HepG2 (cell line): ENCODE data around the gene ATP10A. TPM values are rescaled to one million over a fixed set of nuclear protein-coding genes. Genes with fewer than 3 reads are reported as not detected.

Source experiments
- ATAC-seq: fragments of 200-7000 bp; cut with Tn5 transposase; 3 replicates; pipeline ENCODE4 v1.9.1; 2020; ENCODE audit warnings: mild to moderate bottlenecking, moderate library complexity
- Bru-seq: library from RNA; stranded (reverse); fragments of 400-500 nt; gene quantifications from one replicate; lab custom pipeline; 2021; lab: Mats Ljungman, UMichigan
- BruChase-seq, 2 experiments: library from RNA; stranded (reverse); fragments of 400-500 nt; gene quantifications; one replicate each; lab custom pipeline; 2021; lab: Mats Ljungman, UMichigan
- BruUV-seq: library from RNA; stranded (reverse); fragments of 400-500 nt; replicated peaks from 2 replicates; lab custom pipeline; 2021; lab: Mats Ljungman, UMichigan
- CTCF ChIA-PET: fragments of 300-600 bp; formaldehyde crosslinking; extraction: SDS; loops from one replicate; lab custom pipeline; 2021; ENCODE audit warnings: low total read pairs, inconsistent platforms, low intra/inter-chr PET ratio; lab: Yijun Ruan, JAX
- POLR2A ChIA-PET: fragments of 350-600 bp; sonication (Branson Sonifier 250); formaldehyde crosslinking; loops from one replicate; lab custom pipeline; 2020; ENCODE audit warnings: antibody characterized with exemption, inconsistent platforms; lab: Yijun Ruan, JAX
- DNase-seq: peaks from one replicate; pipeline ENCODE4 v3.0.0-alpha.2; 2015; ENCODE audit warnings: low spot score
- FAIRE-seq: peaks from 3 replicates; lab custom pipeline; 2011; peaks lifted over from hg19 to GRCh38; lab: Jason Lieb, UNC
- H2AFZ ChIP-seq: one replicate; pipeline ENCODE4 v1.6.1; 2011; ENCODE audit warnings: low read length, inconsistent platforms
- H3K27ac ChIP-seq: fragments of 300-600 bp; 3 replicates; pipeline ENCODE4 v1.8.0; 2011; ENCODE audit warnings: mixed run types, mild to moderate bottlenecking, mixed read lengths, low read length, inconsistent platforms; ENCODE audit not compliant: insufficient read depth; ENCODE audit errors: extremely low read length
- H3K27me3 ChIP-seq, 2 experiments: fragments of 200-600 bp in 1 of 2; 2 replicates in 1 of 2; 3 replicates in 1 of 2; pipeline versions ENCODE4 v1.6.0 to v1.8.0; 2011; ENCODE audit warnings: low read length in 2 of 2, mild to moderate bottlenecking in 2 of 2, moderate library complexity in 2 of 2, inconsistent platforms in 1 of 2; ENCODE audit not compliant: insufficient read depth in 2 of 2, control insufficient read depth in 1 of 2
- H3K36me3 ChIP-seq, 2 experiments: fragments of 200-600 bp in 1 of 2; replicated peaks in 1 of 2; 2 replicates in 1 of 2; 3 replicates in 1 of 2; pipeline versions ENCODE4 v1.5.1 to v1.8.0; 2011; ENCODE audit warnings: low read length in 2 of 2, inconsistent platforms in 1 of 2; ENCODE audit not compliant: insufficient read depth in 2 of 2, control insufficient read depth in 1 of 2
- H3K4me1 ChIP-seq: 2 replicates; pipeline ENCODE4 v1.5.1; 2012; ENCODE audit warnings: low read length, inconsistent platforms; ENCODE audit not compliant: insufficient read depth
- H3K4me2 ChIP-seq: 2 replicates; pipeline ENCODE4 v1.6.0; 2011; ENCODE audit warnings: low read depth, low read length, inconsistent platforms
- H3K4me3 ChIP-seq, 3 experiments: fragments of 200-600 bp in 1 of 3; sonication (generic), shearing (Covaris generic) in 1 of 3; replicated peaks in 1 of 3; 2 replicates each; pipeline ENCODE4 v1.5.1; 2011 to 2016; ENCODE audit warnings: low read length in 3 of 3, inconsistent platforms in 2 of 3, low read depth in 2 of 3, mild to moderate bottlenecking in 2 of 3, control low read depth in 1 of 3, mixed read lengths in 1 of 3; ENCODE audit not compliant: insufficient read depth in 1 of 3
- H3K79me2 ChIP-seq: one replicate; pipeline ENCODE4 v1.6.1; 2011; ENCODE audit warnings: low read length, inconsistent platforms; ENCODE audit not compliant: insufficient read depth
- H3K9ac ChIP-seq: 2 replicates; pipeline ENCODE4 v1.6.0; 2011; ENCODE audit warnings: mild to moderate bottlenecking, low read depth, low read length, inconsistent platforms; ENCODE audit not compliant: insufficient read depth
- H3K9me3 ChIP-seq: 2 replicates; pipeline ENCODE4 v1.5.1; 2012; ENCODE audit warnings: mild to moderate bottlenecking, low read length
- H4K20me1 ChIP-seq: 2 replicates; pipeline ENCODE4 v1.6.0; 2011; ENCODE audit warnings: inconsistent platforms, mild to moderate bottlenecking, low read length, moderate library complexity; ENCODE audit not compliant: insufficient read depth
- NFE2L2 ChIP-seq: fragments of 150-350 bp; IDR thresholded peaks from 2 replicates; pipeline ENCODE4 v1.6.1; 2014; ENCODE audit warnings: low read length
- ZC3H4 ChIP-seq: sonication (generic); formaldehyde crosslinking; IDR thresholded peaks from 2 replicates; pipeline ENCODE4 v1.4.0; 2020; ENCODE audit warnings: missing genetic modification reagents, borderline replicate concordance
- WGBS: methylation state at CpG from one replicate; pipeline ENCODE4 v1.1.6; 2017; ENCODE audit warnings: low lambda C conversion rate; 5-methylcytosine and 5-hydroxymethylcytosine counted together
- in situ Hi-C: cut with HindIII; loops from 2 replicates; pipeline ENCODE4 v1.10.0; 2017; ENCODE audit warnings: low pct_unique_long_range_greater_than_20kb; ENCODE audit not compliant: extremely low pct_ligation_motif_present
- intact Hi-C: fragments of 100-400 bp; cut with micrococcal nuclease; formaldehyde crosslinking; loops from one replicate; pipeline ENCODE4 v1.10.0; 2022; ENCODE audit not compliant: unreplicated experiment
- long read RNA-seq, 2 experiments: library from RNA in 1 of 2; library from polyadenylated mRNA in 1 of 2; stranded (forward) in 1 of 2; unstranded in 1 of 2; transcript quantifications; one replicate each; pipeline ENCODE4 v2.0.0, GENCODE V29; 2019 to 2022
- polyA minus RNA-seq, 3 experiments: library from RNA; depleted of rRNA, polyadenylated mRNA; stranded (reverse); fragments of >200 nt; gene quantifications; 2 replicates each; pipeline ENCODE4 v1.2.3, GENCODE V29; 2011; ENCODE audit warnings: low replicate concordance in 1 of 3
- polyA plus RNA-seq, 8 experiments: library from polyadenylated mRNA; depleted of rRNA in 3 of 8; stranded (reverse) in 7 of 8; unstranded in 1 of 8; fragments of >200 nt; fragmentation: Illumina TruSeq in 4 of 8; extraction: Trizol in 4 of 8; gene quantifications; 2 replicates each; pipeline versions ENCODE4 v1.2.1 to v1.2.3, GENCODE V29; 2011 to 2016; ENCODE audit warnings: low read depth in 4 of 8, missing spikeins in 1 of 8, mixed read lengths in 1 of 8; ENCODE audit not compliant: insufficient read depth in 1 of 8
- total RNA-seq, 5 experiments: library from RNA; depleted of rRNA; stranded (reverse); fragments of >200 nt; fragmentation: Illumina TruSeq; extraction: Trizol; gene quantifications; 2 replicates each; pipeline ENCODE4 v1.2.3, GENCODE V29; 2016; ENCODE audit warnings: low read depth in 1 of 5
- TF ChIP-seq, protein P1 (sequence below): sonication (generic); formaldehyde crosslinking; IDR thresholded peaks from 2 replicates; pipeline ENCODE4 v1.5.0; 2020; ENCODE audit warnings: mild to moderate bottlenecking, missing genetic modification reagents, borderline replicate concordance

ATP10A gene, protein sequence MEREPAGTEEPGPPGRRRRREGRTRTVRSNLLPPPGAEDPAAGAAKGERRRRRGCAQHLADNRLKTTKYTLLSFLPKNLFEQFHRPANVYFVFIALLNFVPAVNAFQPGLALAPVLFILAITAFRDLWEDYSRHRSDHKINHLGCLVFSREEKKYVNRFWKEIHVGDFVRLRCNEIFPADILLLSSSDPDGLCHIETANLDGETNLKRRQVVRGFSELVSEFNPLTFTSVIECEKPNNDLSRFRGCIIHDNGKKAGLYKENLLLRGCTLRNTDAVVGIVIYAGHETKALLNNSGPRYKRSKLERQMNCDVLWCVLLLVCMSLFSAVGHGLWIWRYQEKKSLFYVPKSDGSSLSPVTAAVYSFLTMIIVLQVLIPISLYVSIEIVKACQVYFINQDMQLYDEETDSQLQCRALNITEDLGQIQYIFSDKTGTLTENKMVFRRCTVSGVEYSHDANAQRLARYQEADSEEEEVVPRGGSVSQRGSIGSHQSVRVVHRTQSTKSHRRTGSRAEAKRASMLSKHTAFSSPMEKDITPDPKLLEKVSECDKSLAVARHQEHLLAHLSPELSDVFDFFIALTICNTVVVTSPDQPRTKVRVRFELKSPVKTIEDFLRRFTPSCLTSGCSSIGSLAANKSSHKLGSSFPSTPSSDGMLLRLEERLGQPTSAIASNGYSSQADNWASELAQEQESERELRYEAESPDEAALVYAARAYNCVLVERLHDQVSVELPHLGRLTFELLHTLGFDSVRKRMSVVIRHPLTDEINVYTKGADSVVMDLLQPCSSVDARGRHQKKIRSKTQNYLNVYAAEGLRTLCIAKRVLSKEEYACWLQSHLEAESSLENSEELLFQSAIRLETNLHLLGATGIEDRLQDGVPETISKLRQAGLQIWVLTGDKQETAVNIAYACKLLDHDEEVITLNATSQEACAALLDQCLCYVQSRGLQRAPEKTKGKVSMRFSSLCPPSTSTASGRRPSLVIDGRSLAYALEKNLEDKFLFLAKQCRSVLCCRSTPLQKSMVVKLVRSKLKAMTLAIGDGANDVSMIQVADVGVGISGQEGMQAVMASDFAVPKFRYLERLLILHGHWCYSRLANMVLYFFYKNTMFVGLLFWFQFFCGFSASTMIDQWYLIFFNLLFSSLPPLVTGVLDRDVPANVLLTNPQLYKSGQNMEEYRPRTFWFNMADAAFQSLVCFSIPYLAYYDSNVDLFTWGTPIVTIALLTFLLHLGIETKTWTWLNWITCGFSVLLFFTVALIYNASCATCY (N-terminal part only)
- 0.36 and 0.58 TPM in 2 replicates for total RNA-seq (2016; rRNA removed; fragmentation: Illumina TruSeq; extraction: Trizol)
- 0.10 and 0.18 TPM in 2 replicates for total RNA-seq (2016; cell fraction: cytosol; rRNA removed; fragmentation: Illumina TruSeq; extraction: Trizol; ENCODE audit: low read depth)
- 0.31 and 0.87 TPM in 2 replicates for total RNA-seq (2016; cell fraction: insoluble cytoplasmic fraction; rRNA removed; fragmentation: Illumina TruSeq; extraction: Trizol)
- total RNA-seq (2016; cell fraction: membrane; rRNA removed; fragmentation: Illumina TruSeq; extraction: Trizol): 0.22 and 0.24 TPM in 2 replicates
- 0.50 and 0.65 TPM in 2 replicates for total RNA-seq (2016; cell fraction: nucleus; rRNA removed; fragmentation: Illumina TruSeq; extraction: Trizol)
- polyA plus RNA-seq (2011; rRNA removed): 3.3 and 4.2 TPM in 2 replicates
- 1.8 and 3.2 TPM in 2 replicates for polyA plus RNA-seq (2011; cell fraction: cytosol; rRNA removed)
- 6.5 and 9.3 TPM in 2 replicates for polyA plus RNA-seq (2011; cell fraction: nucleus; rRNA removed)
- polyA plus RNA-seq (2012): 2.9 and 4.6 TPM in 2 replicates
- 0.03 and 0.19 TPM in 2 replicates for polyA plus RNA-seq (2016; cell fraction: cytosol; fragmentation: Illumina TruSeq; extraction: Trizol; ENCODE audit: low read depth)
- polyA plus RNA-seq (2016; cell fraction: insoluble cytoplasmic fraction; fragmentation: Illumina TruSeq; extraction: Trizol; ENCODE audit: low read depth): 0.15 and 0.17 TPM in 2 replicates
- polyA plus RNA-seq (2016; cell fraction: membrane; fragmentation: Illumina TruSeq; extraction: Trizol; ENCODE audit: low read depth): 0.16 and 0.19 TPM in 2 replicates
- polyA plus RNA-seq (2016; cell fraction: nucleus; fragmentation: Illumina TruSeq; extraction: Trizol; ENCODE audit: insufficient read depth, low read depth): 0.79 and 1.4 TPM in 2 replicates
- polyA minus RNA-seq (2011; rRNA and poly(A)+ RNA removed; ENCODE audit: low replicate concordance): 7.3 TPM in 1 of 2 replicates, not detected in the other
- polyA minus RNA-seq (2011; cell fraction: cytosol; rRNA and poly(A)+ RNA removed): 1.4 and 2.0 TPM in 2 replicates
- polyA minus RNA-seq (2011; cell fraction: nucleus; rRNA and poly(A)+ RNA removed): 6.1 and 13.8 TPM in 2 replicates
- Bru-seq, nascent RNA: percentile 38 among the genes with signal in this experiment
- BruChase-seq, experiment 1, labeled RNA remaining after a 6-hour chase: percentile 41 among the genes with signal in this experiment
- BruChase-seq, experiment 2, labeled RNA remaining after a 2-hour chase: percentile 38 among the genes with signal in this experiment
- long read RNA-seq, experiment 1: 0 reads
- long read RNA-seq, experiment 2, partial matches to known transcripts: 2 of 5 reads
- long read RNA-seq, experiment 2, other reads (novel, unspliced or antisense): 3 of 5 reads

DNA sequence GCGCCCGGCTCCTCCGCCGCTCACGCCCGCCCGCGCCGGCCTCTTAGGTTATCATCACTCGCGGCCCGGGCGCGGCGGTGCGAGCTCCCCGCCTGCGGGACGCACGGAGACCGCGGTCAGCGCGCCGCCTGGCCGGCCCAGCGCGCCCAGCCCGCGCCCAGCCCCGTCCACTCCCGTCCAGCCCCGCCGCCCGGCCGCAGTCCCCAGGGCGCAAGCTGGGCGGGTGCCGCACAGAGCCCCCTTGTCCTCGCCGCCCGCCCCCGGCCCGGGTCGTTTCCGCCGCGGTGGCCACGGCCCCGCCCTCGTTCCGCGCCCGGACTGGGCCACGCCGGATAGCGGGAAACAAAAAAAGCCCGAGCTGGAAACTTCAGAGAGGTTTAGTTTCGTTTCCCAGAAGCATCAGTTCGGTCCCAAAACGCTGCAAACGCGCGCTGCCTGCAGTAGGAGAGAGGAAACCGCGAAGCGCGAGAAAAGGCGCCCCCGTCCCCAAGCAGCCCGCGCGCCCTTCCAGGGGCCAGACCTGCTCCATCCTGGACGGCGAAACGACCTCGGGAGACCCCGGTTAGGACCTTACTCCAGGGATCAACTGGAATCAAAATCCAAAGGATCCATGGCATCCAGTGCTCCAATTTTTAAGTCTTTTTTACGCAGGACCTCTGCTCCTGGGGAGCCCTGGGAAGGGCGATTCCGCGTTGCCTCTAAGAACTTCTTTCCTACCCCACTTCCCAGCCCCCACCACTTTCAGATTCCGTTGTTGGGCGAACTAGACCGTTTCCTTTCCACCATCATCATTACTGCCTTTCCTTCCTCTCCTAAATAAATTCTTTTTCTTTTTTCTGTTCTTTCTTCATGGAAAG, at the start of gene ATP10A:
Gene ATP10A (minus strand): TSS at position 217 of the 857 bp plus-strand sequence. CDS start 231 bp downstream, outside the sequence.
- 31% methylated on average over 33 of the region's 85 CpGs for WGBS
- Histone ChIP-seq H3K79me2 (peaks cover 4% of the 10 kb centered on the region), H3K9me3 (no peaks in the 10 kb centered on the region), H3K9ac (peak within 1 kb of the TSS; percentile 43; the same call in 1 of the 2 replicates), H4K20me1 (no peaks in the 10 kb centered on the region), H3K27me3 (peaks cover 0 to 23% of the 10 kb centered on the region in 2 experiments; a peak in 3 of 5 replicates), H3K4me1 (0 out of 2 replicates have a peak, but pooled peaks cover 5% of the 10 kb centered on the region), H3K4me3 (peak within 1 kb of the TSS; percentile 12 to 64 (median 41); a peak in 4 of 6 replicates), H3K36me3 (no peaks in the 10 kb centered on the region), H3K27ac (no peak within 1 kb of the TSS), H3K4me2 (peak within 1 kb of the TSS; percentile 36; the same call in 1 of the 2 replicates), H2AFZ (no peak within 1 kb of the TSS)
- ATAC-seq (no peak; the same call in 2 of the 3 replicates), DNase-seq (no peak), FAIRE-seq (no peak)
- ChIA-PET CTCF (no interaction called here), POLR2A (no interaction called here)
- no TSS peak for BruUV-seq
- intact Hi-C loops: no loop called here
- in situ Hi-C loops: no loop called here
- TF ChIP-seq, protein P1, sequence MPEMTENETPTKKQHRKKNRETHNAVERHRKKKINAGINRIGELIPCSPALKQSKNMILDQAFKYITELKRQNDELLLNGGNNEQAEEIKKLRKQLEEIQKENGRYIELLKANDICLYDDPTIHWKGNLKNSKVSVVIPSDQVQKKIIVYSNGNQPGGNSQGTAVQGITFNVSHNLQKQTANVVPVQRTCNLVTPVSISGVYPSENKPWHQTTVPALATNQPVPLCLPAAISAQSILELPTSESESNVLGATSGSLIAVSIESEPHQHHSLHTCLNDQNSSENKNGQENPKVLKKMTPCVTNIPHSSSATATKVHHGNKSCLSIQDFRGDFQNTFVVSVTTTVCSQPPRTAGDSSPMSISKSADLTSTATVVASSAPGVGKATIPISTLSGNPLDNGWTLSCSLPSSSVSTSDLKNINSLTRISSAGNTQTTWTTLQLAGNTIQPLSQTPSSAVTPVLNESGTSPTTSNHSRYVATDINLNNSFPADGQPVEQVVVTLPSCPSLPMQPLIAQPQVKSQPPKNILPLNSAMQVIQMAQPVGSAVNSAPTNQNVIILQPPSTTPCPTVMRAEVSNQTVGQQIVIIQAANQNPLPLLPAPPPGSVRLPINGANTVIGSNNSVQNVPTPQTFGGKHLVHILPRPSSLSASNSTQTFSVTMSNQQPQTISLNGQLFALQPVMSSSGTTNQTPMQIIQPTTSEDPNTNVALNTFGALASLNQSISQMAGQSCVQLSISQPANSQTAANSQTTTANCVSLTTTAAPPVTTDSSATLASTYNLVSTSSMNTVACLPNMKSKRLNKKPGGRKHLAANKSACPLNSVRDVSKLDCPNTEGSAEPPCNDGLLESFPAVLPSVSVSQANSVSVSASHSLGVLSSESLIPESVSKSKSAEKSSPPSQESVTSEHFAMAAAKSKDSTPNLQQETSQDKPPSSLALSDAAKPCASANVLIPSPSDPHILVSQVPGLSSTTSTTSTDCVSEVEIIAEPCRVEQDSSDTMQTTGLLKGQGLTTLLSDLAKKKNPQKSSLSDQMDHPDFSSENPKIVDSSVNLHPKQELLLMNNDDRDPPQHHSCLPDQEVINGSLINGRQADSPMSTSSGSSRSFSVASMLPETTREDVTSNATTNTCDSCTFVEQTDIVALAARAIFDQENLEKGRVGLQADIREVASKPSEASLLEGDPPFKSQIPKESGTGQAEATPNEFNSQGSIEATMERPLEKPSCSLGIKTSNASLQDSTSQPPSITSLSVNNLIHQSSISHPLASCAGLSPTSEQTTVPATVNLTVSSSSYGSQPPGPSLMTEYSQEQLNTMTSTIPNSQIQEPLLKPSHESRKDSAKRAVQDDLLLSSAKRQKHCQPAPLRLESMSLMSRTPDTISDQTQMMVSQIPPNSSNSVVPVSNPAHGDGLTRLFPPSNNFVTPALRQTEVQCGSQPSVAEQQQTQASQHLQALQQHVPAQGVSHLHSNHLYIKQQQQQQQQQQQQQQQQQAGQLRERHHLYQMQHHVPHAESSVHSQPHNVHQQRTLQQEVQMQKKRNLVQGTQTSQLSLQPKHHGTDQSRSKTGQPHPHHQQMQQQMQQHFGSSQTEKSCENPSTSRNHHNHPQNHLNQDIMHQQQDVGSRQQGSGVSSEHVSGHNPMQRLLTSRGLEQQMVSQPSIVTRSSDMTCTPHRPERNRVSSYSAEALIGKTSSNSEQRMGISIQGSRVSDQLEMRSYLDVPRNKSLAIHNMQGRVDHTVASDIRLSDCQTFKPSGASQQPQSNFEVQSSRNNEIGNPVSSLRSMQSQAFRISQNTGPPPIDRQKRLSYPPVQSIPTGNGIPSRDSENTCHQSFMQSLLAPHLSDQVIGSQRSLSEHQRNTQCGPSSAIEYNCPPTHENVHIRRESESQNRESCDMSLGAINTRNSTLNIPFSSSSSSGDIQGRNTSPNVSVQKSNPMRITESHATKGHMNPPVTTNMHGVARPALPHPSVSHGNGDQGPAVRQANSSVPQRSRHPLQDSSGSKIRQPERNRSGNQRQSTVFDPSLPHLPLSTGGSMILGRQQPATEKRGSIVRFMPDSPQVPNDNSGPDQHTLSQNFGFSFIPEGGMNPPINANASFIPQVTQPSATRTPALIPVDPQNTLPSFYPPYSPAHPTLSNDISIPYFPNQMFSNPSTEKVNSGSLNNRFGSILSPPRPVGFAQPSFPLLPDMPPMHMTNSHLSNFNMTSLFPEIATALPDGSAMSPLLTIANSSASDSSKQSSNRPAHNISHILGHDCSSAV (CRISPR knock-in tag): no peak
- TF ChIP-seq NFE2L2 (no peak), ZC3H4 (CRISPR knock-in tag) (no peak)
